ENCODE measurements around the gene LANCL3. TPM values are rescaled to one million over a fixed set of nuclear protein-coding genes. Genes with fewer than 3 reads are reported as not detected.
"Not testable (repeated sequence)": the region's sequence is repeated elsewhere in the genome, so short reads cannot be mapped to it uniquely, and the experiment has no call there.

Gene LANCL3
- total and polyA plus RNA-seq, 2 donors (not counting 1 experiment from before 2014, with no cell fraction given) = 0.04 to 0.12 TPM

DNA sequence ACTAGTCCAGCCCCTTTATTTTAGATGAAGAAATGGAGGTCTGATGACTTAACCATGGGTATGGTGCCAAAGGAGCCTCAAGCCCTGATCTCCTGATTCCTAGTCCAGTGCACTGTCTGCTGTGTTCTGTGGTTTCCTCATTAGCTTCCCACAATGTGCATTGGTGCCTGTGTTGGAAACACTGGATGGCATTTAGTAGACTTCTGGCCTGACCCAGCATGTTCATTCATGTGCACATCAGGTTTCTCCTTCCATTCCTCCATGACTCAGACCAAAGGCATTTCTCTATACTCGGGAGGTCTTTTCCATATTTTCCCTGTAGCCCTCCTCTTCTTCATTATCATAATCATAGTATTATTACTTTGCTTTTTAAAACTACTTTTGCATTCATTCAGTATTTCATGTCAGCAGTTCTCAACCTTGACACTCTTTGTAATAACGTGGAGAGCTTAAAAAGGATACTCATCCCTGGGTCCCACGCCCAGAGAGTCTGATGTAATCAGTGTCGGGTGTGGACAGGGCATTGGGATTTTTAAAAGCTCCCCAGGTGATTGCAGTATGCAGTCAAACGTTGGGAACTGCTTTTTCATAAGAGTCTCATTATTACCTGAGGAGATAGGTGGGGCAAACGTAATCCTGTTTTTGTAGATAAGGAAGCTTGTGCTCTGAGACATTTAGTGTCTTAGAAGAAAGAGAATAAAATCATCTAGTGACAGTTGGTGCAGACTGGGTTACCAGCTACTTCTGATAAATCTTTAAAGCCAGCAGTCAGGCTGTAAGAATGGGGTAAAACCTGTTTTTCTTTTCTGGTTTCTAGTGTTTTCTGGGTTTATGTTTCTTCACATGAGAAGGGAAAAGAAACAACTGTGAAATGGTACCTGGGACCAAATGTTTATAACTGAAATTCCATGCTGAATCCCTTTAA, 73.2 kb downstream of the LANCL3 start:
- no peak for ATAC-seq (ENCODE audit: low read depth)
- H3K4me3 Mint-ChIP-seq = no peak overlapping the region
- no peaks in the 10 kb centered on the region for H3K4me1 Mint-ChIP-seq

DNA sequence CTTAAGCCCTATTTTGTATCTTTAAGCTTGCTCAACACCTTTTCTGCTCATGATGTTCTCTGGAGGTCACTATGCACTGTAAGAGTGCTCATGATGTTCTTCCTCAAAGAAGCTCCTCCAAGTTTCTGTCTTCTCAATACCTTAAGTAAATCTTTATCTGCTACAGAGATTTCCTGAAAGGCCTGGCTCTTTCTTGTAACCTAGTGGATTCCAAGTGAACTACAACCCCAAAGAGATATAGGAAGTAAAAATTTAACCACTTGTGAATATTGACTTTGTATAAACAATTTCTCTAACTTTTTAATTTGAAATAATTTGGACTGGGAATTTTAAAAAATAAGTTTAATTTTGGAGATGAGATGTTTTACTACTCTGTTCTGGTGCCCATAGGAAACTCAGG, 74.8 kb downstream of the LANCL3 start:
- Histone ChIP-seq H4K20me1 (ENCODE audit: control insufficient read depth, insufficient read depth, low read length, poor library complexity, severe bottlenecking) (no peaks in the 10 kb centered on the region), H2AFZ (ENCODE audit: insufficient read depth, low read depth, low read length, poor library complexity, severe bottlenecking) (no peak overlapping the region), H3K79me2 (ENCODE audit: control insufficient read depth, insufficient read depth, low read length) (no peaks in the 10 kb centered on the region), H3K4me3 (ENCODE audit: control extremely low read depth in 1 of 5, extremely low read depth in 1 of 5, insufficient read depth in 1 of 5, low read depth in 2 of 5, low read length in 4 of 5) (no peak overlapping the region), H3K9me3 (ENCODE audit: control extremely low read depth in 1 of 3, control insufficient read depth in 2 of 3, insufficient read depth in 1 of 3, low read length in 2 of 3) (no peaks in the 10 kb centered on the region), H3K36me3 (replicated peaks in 1 of 2; ENCODE audit: control extremely low read depth in 1 of 2, control insufficient read depth in 1 of 2, extremely low read depth in 1 of 2, insufficient read depth in 2 of 2, low read length in 1 of 2) (no peaks in the 10 kb centered on the region), H3K4me1 (ENCODE audit: control insufficient read depth in 2 of 2, insufficient read depth in 2 of 2, low read length in 2 of 2) (no peaks in the 10 kb centered on the region), H3K27me3 (replicated peaks in 1 of 4; ENCODE audit: control extremely low read depth in 1 of 4, control insufficient read depth in 3 of 4, insufficient read depth in 4 of 4, low read length in 3 of 4) (no peaks in the 10 kb centered on the region), H3K9ac (ENCODE audit: low read length) (no peak overlapping the region), H3K27ac (ENCODE audit: low read length in 2 of 2) (no peak overlapping the region), H3K4me2 (replicated peaks; ENCODE audit: low read depth, low read length, poor library complexity, severe bottlenecking) (no peak overlapping the region)
- TF ChIP-seq EZH2 (IDR thresholded peaks at IDR 0.05; ENCODE audit: borderline replicate concordance, insufficient read depth, low read depth, low read length, poor library complexity, severe bottlenecking) = no peak
- TF ChIP-seq, protein P1, sequence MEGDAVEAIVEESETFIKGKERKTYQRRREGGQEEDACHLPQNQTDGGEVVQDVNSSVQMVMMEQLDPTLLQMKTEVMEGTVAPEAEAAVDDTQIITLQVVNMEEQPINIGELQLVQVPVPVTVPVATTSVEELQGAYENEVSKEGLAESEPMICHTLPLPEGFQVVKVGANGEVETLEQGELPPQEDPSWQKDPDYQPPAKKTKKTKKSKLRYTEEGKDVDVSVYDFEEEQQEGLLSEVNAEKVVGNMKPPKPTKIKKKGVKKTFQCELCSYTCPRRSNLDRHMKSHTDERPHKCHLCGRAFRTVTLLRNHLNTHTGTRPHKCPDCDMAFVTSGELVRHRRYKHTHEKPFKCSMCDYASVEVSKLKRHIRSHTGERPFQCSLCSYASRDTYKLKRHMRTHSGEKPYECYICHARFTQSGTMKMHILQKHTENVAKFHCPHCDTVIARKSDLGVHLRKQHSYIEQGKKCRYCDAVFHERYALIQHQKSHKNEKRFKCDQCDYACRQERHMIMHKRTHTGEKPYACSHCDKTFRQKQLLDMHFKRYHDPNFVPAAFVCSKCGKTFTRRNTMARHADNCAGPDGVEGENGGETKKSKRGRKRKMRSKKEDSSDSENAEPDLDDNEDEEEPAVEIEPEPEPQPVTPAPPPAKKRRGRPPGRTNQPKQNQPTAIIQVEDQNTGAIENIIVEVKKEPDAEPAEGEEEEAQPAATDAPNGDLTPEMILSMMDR (IDR thresholded peaks at IDR 0.05) = no peak
- Mint-ChIP-seq H3K27me3 (no peaks in the 10 kb centered on the region), H3K4me1 (no peaks in the 10 kb centered on the region), H3K4me3 (no peak overlapping the region), H3K27ac (no peak overlapping the region), H3K9me3 (ENCODE audit: insufficient read depth) (no peaks in the 10 kb centered on the region)
- ATAC-seq (ENCODE audit: low read depth) = no peak
- ChIA-PET CTCF (no interaction called here), POLR2A (no interaction called here)
- intact Hi-C loops (cut with micrococcal nuclease) = no loop called here
- DNase-seq = no peak

More for the DNA sequence above, 73.2 kb downstream of the LANCL3 start:
- Histone ChIP-seq H3K36me3 (replicated peaks in 1 of 2; ENCODE audit: control extremely low read depth in 1 of 2, control insufficient read depth in 1 of 2, extremely low read depth in 1 of 2, insufficient read depth in 2 of 2, low read length in 1 of 2) (no peaks in the 10 kb centered on the region), H3K9ac (ENCODE audit: low read length) (no peak overlapping the region), H3K4me2 (replicated peaks; ENCODE audit: low read depth, low read length, poor library complexity, severe bottlenecking) (no peak overlapping the region), H3K27ac (ENCODE audit: low read length in 2 of 2) (no peak overlapping the region), H3K79me2 (ENCODE audit: control insufficient read depth, insufficient read depth, low read length) (no peaks in the 10 kb centered on the region), H4K20me1 (ENCODE audit: control insufficient read depth, insufficient read depth, low read length, poor library complexity, severe bottlenecking) (no peaks in the 10 kb centered on the region), H2AFZ (ENCODE audit: insufficient read depth, low read depth, low read length, poor library complexity, severe bottlenecking) (no peak overlapping the region), H3K4me3 (ENCODE audit: control extremely low read depth in 1 of 5, extremely low read depth in 1 of 5, insufficient read depth in 1 of 5, low read depth in 2 of 5, low read length in 4 of 5) (no peak overlapping the region), H3K9me3 (ENCODE audit: control extremely low read depth in 1 of 3, control insufficient read depth in 2 of 3, insufficient read depth in 1 of 3, low read length in 2 of 3) (no peaks in the 10 kb centered on the region), H3K4me1 (ENCODE audit: control insufficient read depth in 2 of 2, insufficient read depth in 2 of 2, low read length in 2 of 2) (no peaks in the 10 kb centered on the region), H3K27me3 (replicated peaks in 1 of 4; ENCODE audit: control extremely low read depth in 1 of 4, control insufficient read depth in 3 of 4, insufficient read depth in 4 of 4, low read length in 3 of 4) (peaks cover 0 to 4% (median 0%) of the 10 kb centered on the region in 4 experiments)
- POLR2A ChIA-PET = no interaction called here
- no peak overlapping the region for H3K27ac Mint-ChIP-seq
- TF ChIP-seq, protein P1 (IDR thresholded peaks at IDR 0.05) = no peak
- no peak for TF ChIP-seq EZH2 (IDR thresholded peaks at IDR 0.05; ENCODE audit: borderline replicate concordance, insufficient read depth, low read depth, low read length, poor library complexity, severe bottlenecking)
- CTCF ChIA-PET = no interaction called here
- H3K9me3 Mint-ChIP-seq (ENCODE audit: insufficient read depth) = no peaks in the 10 kb centered on the region
- no peak for DNase-seq
- intact Hi-C loops (cut with micrococcal nuclease) = no loop called here
- WGBS (ENCODE audit: insufficient coverage) = 100% methylated on average over 3 of the region's 6 CpGs
- H3K27me3 Mint-ChIP-seq = no peaks in the 10 kb centered on the region

DNA sequence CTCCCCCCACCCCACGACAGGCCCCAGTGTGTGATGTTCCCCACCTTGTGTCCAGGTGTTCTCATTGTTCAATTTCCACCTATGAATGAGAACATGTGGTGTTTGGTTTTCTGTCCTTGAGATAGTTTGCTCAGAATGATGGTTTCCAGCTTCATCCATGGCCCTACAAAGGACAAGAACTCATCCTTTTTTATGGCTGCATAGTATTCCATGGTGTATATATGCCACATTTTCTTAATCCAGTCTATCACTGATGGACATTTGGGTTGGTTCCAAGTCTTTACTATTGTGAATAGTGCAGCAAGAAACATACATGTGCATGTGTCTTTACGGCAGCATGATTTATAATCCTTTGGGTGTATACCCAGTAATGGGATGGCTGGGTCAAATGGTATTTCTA, 79.4 kb downstream of the LANCL3 start:
- POLR2A ChIA-PET; H3K27ac ChIP-seq (ENCODE audit: low read length in 2 of 2); ATAC-seq (ENCODE audit: low read depth); H3K4me1 Mint-ChIP-seq; H3K4me3 Mint-ChIP-seq; H3K79me2 ChIP-seq (ENCODE audit: control insufficient read depth, insufficient read depth, low read length); H3K27ac Mint-ChIP-seq; CTCF ChIA-PET; H3K27me3 Mint-ChIP-seq; DNase-seq; H3K36me3 ChIP-seq (replicated peaks in 1 of 2; ENCODE audit: control extremely low read depth in 1 of 2, control insufficient read depth in 1 of 2, extremely low read depth in 1 of 2, insufficient read depth in 2 of 2, low read length in 1 of 2); H3K4me3 ChIP-seq (ENCODE audit: control extremely low read depth in 1 of 5, extremely low read depth in 1 of 5, insufficient read depth in 1 of 5, low read depth in 2 of 5, low read length in 4 of 5); H3K4me2 ChIP-seq (replicated peaks; ENCODE audit: low read depth, low read length, poor library complexity, severe bottlenecking); H4K20me1 ChIP-seq (ENCODE audit: control insufficient read depth, insufficient read depth, low read length, poor library complexity, severe bottlenecking); H3K9me3 Mint-ChIP-seq (ENCODE audit: insufficient read depth); H3K9me3 ChIP-seq (ENCODE audit: control extremely low read depth in 1 of 3, control insufficient read depth in 2 of 3, insufficient read depth in 1 of 3, low read length in 2 of 3); H3K9ac ChIP-seq (ENCODE audit: low read length); H3K4me1 ChIP-seq (ENCODE audit: control insufficient read depth in 2 of 2, insufficient read depth in 2 of 2, low read length in 2 of 2); intact Hi-C loops (cut with micrococcal nuclease); H2AFZ ChIP-seq (ENCODE audit: insufficient read depth, low read depth, low read length, poor library complexity, severe bottlenecking); H3K27me3 ChIP-seq (replicated peaks in 1 of 4; ENCODE audit: control extremely low read depth in 1 of 4, control insufficient read depth in 3 of 4, insufficient read depth in 4 of 4, low read length in 3 of 4): not testable (repeated sequence)
- no CpG with 5 or more reads among the region's 2 CpGs for WGBS (ENCODE audit: insufficient coverage)

Measured in B cell (primary cell).